Stimulated activated CD4-positive, alpha-beta T cell treated with anti-CD3 and anti-CD28 coated beads, Interleukin-15, amount 100 ng/mL, for 48 hours (primary cell): ENCODE results near the gene IFI27L1.

Experiments used
- DNase-seq, 2 donors: peaks; one replicate each; pipeline ENCODE4 v3.0.0-alpha.2; 2020; ENCODE audit warnings: low read depth in 2 of 2

Gene IFI27L1, protein sequence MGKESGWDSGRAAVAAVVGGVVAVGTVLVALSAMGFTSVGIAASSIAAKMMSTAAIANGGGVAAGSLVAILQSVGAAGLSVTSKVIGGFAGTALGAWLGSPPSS

DNA sequence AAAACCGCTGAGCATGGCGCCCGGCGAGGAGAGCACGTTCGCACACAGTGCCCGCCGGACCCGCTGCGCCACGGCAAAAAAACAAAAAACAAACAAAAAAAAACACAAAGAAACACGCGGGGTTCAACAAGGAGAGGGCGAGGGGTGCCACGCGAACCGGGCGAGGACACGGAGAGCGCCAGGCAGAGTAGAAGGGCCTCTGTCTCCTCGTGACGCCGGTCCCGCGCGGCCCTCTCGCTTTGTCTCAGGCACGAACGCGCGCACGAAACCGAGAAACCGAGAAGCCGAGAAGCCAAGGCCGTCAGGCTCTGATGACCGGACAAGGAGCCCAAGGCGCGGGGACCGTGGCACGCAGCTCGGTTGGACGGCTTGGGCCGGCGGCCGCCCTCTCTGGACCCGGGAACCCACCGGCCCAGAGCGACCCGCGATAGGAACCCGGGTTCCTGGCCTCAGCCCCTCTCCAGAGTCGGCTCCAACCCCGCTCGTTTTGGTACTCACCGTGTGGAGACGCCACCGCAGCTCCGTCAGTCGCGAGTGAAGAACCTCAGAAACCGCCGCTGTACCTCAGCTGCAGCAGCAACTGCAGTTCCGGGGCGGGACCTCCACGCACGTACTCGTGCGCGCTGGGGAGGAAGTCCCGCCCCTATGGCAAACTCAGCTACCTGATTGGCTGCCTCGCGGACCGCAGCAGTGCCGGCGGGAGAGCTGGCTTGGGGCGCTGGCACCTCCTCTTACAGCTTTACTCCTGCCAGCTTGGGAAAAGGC lies at the start of gene IFI27L1, which contains the start of gene DDX24:
Gene IFI27L1 (plus strand): TSS at position 690 of the 765 bp plus-strand sequence. CDS start 15,628 bp downstream, outside the sequence.
Gene DDX24 (minus strand): TSS at position 582 of the 765 bp plus-strand sequence. CDS start 1,460 bp downstream, outside the sequence.
- DNase-seq, result peak; percentile 93 to 96

DNA sequence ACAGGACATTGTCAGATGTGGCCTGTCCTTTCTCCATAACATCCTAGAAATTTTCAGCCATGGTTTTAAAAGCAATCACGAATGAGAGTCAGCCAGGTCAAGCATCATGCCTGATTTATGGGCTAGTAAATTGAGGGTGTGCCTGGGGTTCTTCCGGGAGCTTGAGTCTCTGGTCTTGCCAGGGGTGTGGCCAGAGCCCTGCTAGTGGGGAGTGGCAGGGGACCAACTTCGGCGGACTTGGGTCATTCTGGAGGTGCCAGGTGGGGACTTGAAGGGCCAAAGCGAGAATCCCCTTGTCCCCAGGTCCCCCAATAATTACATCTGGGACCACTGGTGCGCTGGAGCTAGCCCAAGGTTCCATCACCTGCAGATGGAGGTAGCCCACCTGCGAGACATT lies 49.2 kb upstream of the IFI27L1 start:
- DNase-seq, result no peak

DNA sequence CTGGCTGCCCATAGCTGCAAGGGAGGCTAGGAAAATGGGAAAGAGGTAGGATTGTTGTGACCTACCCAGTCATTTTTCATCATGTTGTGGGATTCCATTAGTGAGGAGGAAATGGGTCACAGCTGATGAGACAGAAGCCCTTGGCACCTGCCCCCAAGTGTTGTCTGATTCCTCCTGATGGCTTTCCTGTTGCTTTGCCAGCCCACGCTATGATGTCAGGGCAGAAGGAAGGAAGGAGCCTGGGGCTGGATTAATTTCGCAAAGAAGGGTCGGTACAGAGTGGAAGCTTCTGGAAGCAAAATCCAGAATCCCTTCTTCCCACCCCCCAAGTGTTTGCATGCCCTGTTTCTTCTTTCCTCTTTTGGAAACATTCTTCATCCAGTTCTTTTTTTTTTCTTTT lies 46.2 kb upstream of the IFI27L1 start:
- no peak for DNase-seq

DNA sequence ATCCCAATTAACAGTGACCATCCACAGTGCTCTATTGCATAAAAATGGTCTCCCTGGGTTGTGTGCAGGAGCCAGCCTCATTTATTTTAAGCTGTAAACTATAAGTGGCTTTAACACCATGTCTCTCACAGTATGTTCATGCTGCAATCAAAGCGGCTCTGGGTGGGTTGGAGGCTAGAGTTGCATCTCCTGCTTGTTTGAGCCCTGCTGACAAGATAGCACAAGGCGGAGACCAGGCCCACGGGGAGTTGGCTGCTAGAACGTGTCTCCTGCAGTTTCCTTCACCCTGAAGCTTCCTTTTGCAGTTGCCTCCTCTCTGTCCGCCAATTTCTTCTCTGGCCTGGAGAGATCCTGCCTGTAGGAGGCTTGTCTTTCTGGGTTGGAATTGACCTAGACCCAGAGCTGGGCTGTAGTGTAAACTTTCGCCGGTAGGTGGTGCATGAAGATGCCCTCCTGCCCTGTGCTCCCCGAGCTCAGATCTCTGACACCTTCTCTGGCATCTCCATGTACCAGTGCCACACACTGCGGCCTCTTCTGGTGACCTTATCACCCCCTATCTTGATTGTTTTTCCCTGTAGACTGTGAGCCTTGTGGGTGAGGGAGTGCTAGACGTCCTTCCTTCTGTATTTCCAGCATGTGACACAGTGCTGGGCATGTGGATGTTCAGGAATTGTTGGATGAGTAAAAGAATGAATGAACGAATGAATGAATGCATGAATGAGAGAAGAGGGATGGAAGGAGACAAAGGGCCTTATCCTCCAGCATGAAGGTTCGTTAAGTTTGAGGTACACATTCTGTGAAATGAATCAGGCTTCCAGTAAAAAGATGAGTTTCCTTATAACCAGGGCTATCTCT lies 44.6 kb upstream of the IFI27L1 start:
- peak; percentile 56 to 68 for DNase-seq

DNA sequence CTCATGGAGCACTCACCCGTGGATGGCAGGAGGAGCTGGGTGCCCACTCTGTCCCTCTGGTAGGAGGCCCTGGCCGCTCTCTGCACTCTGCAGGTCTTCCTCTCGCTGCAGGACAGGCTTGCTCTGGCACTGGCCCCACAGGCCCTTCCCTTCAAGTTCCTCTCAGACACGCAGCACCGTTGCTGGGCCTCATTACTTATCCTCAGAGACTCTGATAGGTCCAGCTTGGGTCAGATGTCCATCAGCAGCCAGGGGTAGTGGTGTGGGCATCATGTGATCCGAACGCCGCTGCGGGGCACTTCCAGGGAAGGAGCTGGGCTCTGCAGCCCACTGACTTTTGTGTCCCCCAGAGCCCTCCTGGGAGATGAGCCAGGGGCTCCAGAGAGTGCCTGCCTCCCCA lies 43.2 kb upstream of the IFI27L1 start:
- DNase-seq, result no peak

DNA sequence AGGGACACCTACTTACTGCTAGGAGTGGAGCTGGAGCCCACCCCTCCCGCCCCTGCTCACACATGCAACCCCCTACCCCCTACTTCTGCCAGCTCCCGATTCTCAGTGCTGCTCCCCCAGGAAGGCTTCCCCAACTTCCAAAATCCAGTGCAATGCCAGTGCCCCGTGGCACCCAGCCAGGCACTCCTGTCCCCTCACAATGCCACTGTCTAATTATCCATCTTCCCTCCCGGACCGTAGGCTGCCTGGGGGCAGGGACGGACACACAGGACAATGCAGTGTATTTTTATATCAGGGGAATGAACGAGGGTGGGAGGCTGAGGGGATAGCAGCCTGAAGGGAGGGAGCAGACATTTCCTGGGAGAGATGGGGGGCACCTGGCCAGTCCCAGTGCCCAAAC lies 42.6 kb upstream of the IFI27L1 start:
- no peak for DNase-seq

DNA sequence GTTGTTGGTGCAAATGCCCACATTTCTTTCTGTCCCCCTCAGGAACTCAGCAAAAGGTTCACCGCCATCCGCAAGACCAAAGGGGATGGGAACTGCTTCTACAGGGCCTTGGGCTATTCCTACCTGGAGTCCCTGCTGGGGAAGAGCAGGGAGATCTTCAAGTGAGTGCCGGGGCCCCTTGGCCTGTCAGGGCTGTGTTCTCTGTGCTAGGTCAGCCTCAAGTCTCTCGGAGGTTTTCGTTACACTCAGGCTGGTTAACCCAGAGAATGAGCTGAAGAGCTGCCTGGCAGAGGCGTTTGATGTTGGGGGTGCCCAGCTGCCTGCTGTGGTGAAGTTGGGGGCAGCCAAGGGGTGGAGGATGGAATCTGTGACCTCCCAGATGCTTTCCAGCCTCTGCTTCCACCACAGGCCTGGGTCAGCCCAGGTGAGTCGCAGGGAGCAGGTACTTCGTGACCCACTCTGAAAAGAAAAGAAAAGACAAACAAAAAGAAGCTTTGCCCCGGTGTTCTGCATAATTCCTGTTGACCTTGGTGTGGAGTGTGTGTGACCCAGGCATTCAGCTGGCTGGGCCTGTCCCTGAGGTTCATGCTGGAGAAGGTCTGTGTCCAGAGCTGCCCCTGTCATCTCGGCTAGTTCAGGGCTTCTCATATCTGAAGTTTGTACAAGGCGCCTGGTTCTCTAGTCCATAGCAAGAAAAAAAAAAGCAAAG lies 42.0 kb upstream of the IFI27L1 start:
- DNase-seq, result no peak

DNA sequence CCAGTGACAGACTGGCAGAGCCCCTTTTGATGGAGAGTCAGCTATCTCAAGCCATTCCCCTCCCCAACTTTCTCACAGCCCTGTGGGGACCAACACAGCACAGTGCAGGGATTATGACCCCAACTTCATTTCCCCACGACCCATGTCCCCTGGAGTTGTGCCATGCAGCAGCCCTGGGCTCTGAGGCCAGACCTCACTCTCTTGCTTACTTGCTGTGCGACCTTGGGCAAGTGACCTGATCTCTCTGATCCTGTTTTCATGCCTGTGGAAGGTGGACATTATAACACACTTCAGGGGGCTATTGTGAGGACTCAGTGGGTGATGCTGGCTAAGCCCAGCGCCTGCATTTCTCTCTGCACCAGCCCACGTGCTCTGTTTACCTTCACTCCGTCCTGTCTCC lies 40.9 kb upstream of the IFI27L1 start:
- DNase-seq, result no peak

DNA sequence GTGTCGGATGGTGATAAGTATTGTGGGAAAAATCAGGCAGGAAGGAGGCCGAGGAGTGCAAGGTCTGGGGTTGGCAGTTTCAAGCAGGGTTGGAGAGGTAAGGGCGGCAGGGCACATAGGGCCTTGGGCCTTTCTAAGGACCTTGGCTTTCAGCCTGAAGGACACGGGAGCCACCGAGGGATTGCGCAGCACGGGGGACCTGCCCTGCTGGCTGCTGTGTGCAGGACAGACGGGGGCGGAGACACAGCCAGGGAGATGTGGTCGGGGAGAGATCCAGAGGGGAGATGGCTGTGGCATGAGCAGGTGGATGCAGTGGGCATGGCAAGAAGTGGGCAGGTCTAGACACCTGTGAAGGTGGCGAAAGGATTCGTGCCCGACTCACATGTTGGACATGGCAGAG lies 40.3 kb upstream of the IFI27L1 start:
- DNase-seq, result no peak

DNA sequence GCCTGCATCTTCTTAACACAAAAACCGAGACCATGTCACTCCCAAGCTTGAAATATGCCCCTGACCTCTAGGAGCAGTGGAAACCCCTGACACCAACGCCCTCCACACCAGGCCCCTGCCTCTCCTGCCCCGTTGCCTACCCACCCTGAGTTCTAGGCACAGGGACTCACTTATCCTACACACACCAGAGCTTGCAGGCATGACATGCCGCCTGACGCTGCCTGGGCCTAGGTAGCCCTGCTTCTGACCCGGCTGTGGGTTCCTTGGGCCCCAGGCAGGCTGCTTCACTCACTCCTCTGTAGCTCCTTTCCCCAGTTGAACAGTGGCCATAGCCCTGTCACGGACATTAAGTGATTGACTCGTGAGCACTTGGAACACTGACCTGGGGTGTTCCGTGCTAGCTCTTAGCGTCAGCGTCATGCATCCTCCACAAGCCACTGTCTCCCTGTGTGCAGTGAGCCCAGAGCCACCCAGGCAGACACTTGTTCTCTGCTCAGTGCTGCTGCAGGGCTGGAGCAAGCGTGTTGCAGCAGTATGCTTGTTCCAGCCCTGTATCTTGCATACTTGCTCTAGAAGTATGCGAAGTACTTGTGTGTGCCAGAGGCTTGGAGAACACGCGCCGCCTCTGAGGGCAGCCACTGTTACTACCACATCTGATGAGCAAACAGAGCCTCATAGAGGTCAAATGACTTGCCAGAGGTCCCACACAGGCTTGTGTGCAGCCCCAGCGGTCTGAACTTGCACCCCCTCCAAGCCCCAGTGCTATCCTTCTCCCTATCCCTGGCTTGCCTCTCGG lies 39.4 kb upstream of the IFI27L1 start:
- no peak for DNase-seq

DNA sequence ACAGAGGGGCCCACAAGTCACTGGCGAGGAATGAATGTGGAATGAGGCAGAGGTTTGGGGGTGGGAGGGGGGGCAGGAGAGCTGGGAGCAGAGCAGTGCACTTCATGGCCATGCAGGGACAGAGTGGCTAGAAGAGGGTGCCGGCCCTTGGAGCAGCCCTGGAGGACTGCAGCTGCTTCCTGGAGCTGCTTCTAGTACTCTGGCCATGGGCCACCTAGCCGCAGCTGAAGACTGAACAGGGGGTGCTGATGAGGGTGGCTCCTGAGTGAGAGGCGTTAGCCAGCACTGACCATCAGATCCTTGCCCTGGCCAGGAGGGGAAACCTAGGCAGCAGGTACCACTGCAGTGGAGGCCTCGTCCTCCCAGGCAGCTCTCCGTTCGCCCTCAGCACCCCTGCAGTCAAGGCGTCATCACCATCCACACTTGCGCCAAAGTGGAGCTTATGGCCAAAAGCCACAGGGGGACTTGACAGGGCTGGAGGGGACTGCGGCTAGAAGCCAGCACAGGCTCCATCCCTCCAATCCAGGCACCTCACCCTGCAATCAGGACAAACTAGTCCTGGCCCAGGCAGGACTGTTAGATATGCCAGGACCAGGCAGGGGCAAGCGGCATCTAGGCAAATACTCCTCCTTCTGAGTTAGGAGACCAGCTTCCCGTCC lies 38.5 kb upstream of the IFI27L1 start:
- no peak for DNase-seq

DNA sequence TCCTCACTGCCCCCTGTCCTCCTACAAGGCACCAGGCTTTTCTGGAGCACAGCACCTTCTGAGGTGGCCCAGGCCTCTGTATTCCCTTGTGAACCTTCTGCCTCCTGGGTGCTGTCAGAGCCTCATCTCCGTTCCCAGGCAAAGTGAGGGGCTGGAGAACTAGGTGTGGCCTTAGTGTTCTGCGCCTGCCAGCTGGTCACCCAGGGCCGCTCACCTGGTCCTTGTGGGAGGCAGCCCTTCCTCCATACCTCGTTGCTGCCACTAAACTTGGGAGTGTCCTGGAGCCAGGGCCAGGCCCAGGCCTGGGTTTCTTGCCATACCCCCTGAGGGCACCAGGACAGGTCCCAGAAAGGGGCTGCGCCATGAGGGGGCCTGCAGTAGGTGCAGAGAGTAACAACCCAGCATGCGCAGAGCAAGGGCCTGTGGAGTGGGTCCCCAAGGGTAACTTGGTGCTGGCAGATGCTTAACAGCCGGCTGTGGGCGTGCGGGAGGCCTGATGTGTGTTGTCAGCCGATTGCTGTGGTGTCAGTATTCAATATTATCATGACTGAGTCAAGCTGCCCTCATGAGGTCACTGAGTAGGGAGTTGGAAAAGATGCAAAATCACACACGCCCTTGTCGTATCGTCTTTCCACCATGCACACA lies 37.9 kb upstream of the IFI27L1 start:
- no peak for DNase-seq

DNA sequence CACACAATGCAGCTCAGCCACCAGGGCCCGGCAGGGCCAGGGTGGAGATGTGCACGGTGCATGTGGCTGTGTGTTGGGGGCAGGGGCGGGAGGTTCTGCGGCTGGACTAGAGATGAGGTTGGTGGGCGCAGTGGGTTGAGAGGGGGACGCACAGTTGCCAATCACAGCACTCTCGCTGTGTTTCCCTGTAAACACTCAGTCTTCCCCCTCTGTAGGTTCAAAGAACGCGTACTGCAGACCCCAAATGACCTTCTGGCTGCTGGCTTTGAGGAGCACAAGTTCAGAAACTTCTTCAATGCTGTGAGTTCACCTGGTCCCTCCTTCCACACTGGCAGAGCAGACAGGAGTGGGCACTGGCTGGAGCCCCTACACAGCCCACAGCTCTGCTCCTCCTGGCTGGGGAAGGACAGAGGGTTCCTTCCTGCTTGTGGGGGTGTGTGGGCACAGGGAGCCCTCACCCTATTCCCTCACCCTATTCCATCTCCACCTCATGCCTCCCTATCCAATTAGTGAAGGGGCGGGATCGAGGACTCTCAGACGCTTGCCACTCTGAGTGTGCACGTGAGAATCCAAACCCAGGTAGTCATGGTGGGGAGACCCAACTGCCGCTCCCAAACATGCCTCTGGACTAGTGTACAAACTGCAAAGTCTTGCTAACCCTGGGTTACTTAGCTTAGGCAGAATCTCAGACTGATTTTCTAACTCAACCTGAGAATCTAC lies 37.2 kb upstream of the IFI27L1 start:
- DNase-seq, result no peak

DNA sequence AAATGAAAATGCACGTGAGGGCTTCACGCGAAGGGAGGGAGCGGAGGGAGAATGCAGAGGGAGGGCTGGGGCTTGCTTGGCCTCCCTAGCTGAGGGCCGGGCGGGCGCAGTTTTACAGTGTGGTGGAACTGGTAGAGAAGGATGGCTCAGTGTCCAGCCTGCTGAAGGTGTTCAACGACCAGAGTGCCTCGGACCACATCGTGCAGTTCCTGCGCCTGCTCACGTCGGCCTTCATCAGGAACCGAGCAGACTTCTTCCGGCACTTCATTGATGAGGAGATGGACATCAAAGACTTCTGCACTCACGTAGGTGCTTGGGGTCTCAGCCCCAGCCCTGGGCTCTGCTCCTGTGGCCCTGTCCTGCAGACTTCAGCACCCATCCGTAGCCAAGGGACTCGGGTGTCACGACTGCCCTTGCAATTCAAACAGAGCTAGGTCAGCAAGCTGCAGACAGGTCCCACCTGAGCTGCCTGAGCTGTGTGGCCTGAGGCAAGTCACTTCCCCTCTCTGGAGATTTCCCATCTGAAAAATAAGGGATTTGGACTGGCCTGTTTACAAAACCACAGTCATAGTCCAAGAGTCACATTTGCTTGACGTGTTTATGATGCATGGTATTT lies 36.5 kb upstream of the IFI27L1 start:
- DNase-seq, result no peak

DNA sequence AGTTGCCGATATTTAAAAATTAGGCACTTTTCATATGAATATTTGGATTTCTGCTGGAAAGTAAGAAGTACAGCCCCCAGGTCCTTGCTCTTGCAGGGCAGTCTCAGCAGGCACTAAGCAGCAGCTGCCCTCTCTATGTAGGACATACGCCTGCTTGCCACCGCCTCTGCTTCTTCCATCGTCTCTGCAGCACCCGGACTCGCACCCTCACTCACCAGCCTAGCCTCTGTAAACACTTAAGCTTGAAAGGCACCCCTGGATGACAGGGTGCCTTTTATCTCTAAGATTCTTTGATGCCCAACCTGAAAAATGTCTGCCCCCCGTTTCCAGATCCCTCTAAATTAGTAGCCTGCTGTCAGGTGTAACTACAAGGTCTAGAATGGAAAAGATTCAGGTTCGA lies 36.0 kb upstream of the IFI27L1 start:
- no peak for DNase-seq

DNA sequence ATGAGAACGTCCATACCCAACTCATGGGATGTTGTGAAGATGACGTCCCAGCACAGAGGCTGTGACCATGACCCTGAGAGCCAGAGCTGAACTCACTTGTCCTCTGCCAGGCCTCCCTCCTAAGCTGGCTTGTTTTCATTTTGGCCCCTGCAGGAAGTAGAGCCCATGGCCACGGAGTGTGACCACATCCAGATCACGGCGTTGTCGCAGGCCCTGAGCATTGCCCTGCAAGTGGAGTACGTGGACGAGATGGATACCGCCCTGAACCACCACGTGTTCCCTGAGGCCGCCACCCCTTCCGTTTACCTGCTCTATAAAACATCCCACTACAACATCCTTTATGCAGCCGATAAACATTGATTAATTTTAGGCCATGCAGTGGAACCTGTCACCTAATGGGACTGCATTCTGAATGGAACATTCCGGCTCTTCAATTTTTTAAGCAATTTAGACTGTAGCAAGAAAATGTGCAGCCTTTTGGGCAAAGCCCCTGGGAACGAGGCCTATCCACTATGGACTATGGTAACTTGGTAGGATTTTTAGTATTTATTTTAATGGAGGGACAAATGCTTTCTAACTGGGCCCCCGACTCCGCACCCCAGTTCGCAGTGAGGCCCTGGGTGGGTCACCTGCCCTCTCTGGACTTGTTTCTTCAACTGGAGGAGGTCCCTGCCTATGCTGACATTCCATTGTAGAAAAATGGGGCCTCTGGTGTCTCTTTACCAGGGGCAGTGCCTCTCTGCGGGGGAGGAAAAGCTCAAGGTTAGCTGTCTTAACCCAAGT lies 35.4 kb upstream of the IFI27L1 start:
- DNase-seq, result no peak

DNA sequence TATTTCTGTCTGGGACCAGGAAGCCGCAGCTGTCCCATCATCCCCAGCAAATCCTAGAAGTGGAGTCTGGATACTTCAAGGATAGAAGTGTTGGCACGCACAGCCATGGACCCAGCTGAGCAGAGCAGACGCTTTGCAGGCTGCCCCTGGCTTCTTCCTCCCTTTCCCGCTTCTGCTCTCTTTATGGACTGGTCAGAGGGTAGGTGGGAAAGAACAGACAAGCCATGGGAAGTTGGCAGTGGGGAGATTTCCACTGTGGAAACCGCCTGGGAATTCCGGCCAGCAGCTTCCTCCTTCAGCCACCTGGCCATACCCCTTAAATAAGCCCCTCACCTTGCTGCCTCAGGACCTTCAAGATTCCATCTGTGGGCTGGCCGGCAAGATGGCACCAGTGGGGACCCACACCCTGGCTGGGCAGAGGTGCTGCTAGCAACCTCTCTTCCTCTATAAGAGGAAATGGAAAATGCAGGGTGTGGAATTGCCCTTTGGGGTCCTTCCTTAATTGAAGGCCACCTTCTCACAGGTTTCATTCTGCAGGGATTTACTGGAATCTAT lies 34.3 kb upstream of the IFI27L1 start:
- DNase-seq, result no peak

DNA sequence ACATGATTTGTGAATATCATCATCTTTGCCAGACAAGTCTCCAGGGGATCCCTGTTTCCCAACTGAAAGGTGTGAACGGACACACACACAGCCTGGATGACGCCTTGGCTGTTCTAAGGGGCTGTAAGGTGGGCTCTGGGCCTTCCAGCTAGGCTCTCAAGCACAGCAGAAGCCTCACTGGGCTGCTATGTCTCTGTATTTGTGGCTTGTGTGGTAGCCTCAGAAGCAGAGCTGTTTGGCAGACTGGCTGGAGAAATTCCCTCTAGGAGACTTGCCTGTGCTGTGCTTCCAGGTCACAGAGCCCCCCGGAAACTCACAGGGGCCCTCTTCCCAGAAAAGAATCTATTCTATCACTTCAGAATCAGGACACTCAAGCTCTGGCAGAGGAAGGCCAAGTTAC lies 33.5 kb upstream of the IFI27L1 start:
- no peak for DNase-seq
